Gastrocnemius medialis (tissue), 4 donors: ENCODE data around the gene STXBP5L. TPM values are rescaled to one million over a fixed set of nuclear protein-coding genes. Genes with fewer than 3 reads are reported as not detected.

ENCODE experiments used
- ATAC-seq, 2 donors: fragments of 150-250 bp; one replicate each; pipeline ENCODE4 v1.9.1; 2016
- DNase-seq, 2 donors: peaks; one replicate each; pipeline ENCODE4 v3.0.0-alpha.2; 2019
- H3K27ac ChIP-seq, 4 donors: fragments of 200-600 bp; sonication (generic); 1 replicate in 1 of 4; 2 replicates in 3 of 4; pipeline ENCODE4 v1.5.1; 2016 to 2018; ENCODE audit warnings: mild to moderate bottlenecking in 2 of 4, moderate library complexity in 1 of 4
- H3K27me3 ChIP-seq, 3 donors: fragments of 200-600 bp; sonication (generic) in 2 of 3; 1 replicate in 1 of 3; 2 replicates in 2 of 3; pipeline versions ENCODE4 v1.5.1 to v1.6.0; 2016 to 2019; ENCODE audit warnings: mild to moderate bottlenecking in 1 of 3, moderate library complexity in 1 of 3
- H3K36me3 ChIP-seq, 2 donors: fragments of 200-600 bp; sonication (generic) in 1 of 2; one replicate each; pipeline ENCODE4 v1.5.1; 2017 to 2018
- H3K4me1 ChIP-seq, 2 donors: fragments of 200-600 bp; sonication (generic) in 1 of 2; one replicate each; pipeline ENCODE4 v1.5.1; 2016 to 2017; ENCODE audit warnings: mild to moderate bottlenecking in 2 of 2
- H3K4me3 ChIP-seq, 4 donors: fragments of 200-600 bp; sonication (generic) in 3 of 4; 1 replicate in 1 of 4; 2 replicates in 3 of 4; pipeline ENCODE4 v1.5.1; 2016 to 2019; ENCODE audit warnings: mild to moderate bottlenecking in 2 of 4
- H3K9me3 ChIP-seq, 3 donors: fragments of 200-600 bp; sonication (generic) in 2 of 3; 1 replicate in 1 of 3; 2 replicates in 2 of 3; pipeline ENCODE4 v1.5.1; 2016 to 2019
- CTCF ChIP-seq, 5 experiments: fragments of 450-650 bp in 3 of 5; fragments of 200-600 bp in 2 of 5; sonication (generic) in 2 of 5; IDR thresholded peaks in 4 of 5; conservative IDR thresholded peaks in 1 of 5; 1 replicate in 4 of 5; 2 replicates in 1 of 5; pipeline ENCODE4 v1.5.1; 2016 to 2019; ENCODE audit warnings: antibody characterized with exemption in 5 of 5, mild to moderate bottlenecking in 3 of 5, moderate library complexity in 3 of 5
- POLR2A ChIP-seq, 2 donors: fragments of 450-650 bp; IDR thresholded peaks; one replicate each; pipeline ENCODE4 v1.6.1; 2017; ENCODE audit warnings: antibody characterized with exemption in 2 of 2, mild to moderate bottlenecking in 2 of 2, moderate library complexity in 2 of 2
- in situ Hi-C, 4 donors: fragments of 200-750 bp; cut with MboI; loops; one replicate each; pipeline versions ENCODE4 v1.15.0 to v1.8.0; 2017; ENCODE audit warnings: low sequenced_read_pairs in 4 of 4
- intact Hi-C: fragments of 100-400 bp; cut with DNase I; formaldehyde crosslinking; loops from one replicate; pipeline ENCODE4 v1.15.1; 2023; ENCODE audit warnings: low total_unique reads
- total RNA-seq, 4 donors: library from RNA; depleted of rRNA; stranded (reverse); fragments of >200 nt; gene quantifications; one replicate each; pipeline versions ENCODE4 v1.1.0 to v1.2.3, GENCODE V29; 2016

STXBP5L gene
- total RNA-seq, 4 donors from 2014 or later, result not detected

GRCh38 chr3:120926146-120926545, 18.1 kb downstream of the STXBP5L start:
- H3K27me3 ChIP-seq, result no peaks in the 10 kb centered on the region
- H3K4me3 ChIP-seq, result no peak overlapping the region
- no peaks in the 10 kb centered on the region for H3K9me3 ChIP-seq
- H3K36me3 ChIP-seq, result no peaks in the 10 kb centered on the region
- TF ChIP-seq POLR2A (IDR thresholded peaks at IDR 0.05), result no peak
- TF ChIP-seq CTCF (IDR thresholded peaks at IDR 0.05 in 4 of 5, conservative IDR thresholded peaks at IDR 0.05 in 1 of 5), result no peak
- no peak overlapping the region for H3K27ac ChIP-seq
- intact Hi-C loops, result no loop called here
- ATAC-seq, result no peak
- H3K4me1 ChIP-seq, result no peaks in the 10 kb centered on the region
- in situ Hi-C loops, result no loop called here
- DNase-seq, result no peak

GRCh38 chr3:120928991-120929390, 21.0 kb downstream of the STXBP5L start:
- no peak for ATAC-seq
- no peaks in the 10 kb centered on the region for H3K27me3 ChIP-seq
- no peaks in the 10 kb centered on the region for H3K9me3 ChIP-seq
- no peak for DNase-seq
- H3K4me1 ChIP-seq, result no peaks in the 10 kb centered on the region
- H3K27ac ChIP-seq, result no peak overlapping the region
- intact Hi-C loops, result no loop called here
- TF ChIP-seq POLR2A (IDR thresholded peaks at IDR 0.05) (no peak), CTCF (IDR thresholded peaks at IDR 0.05 in 4 of 5, conservative IDR thresholded peaks at IDR 0.05 in 1 of 5) (no peak)
- no peak overlapping the region for H3K4me3 ChIP-seq
- in situ Hi-C loops, result no loop called here
- no peaks in the 10 kb centered on the region for H3K36me3 ChIP-seq

- Histone ChIP-seq H3K9me3 (no peaks in the 10 kb centered on the region), H3K4me3 (no peak overlapping the region), H3K27me3 (no peaks in the 10 kb centered on the region), H3K4me1 (no peaks in the 10 kb centered on the region), H3K36me3 (no peaks in the 10 kb centered on the region), H3K27ac (no peak overlapping the region)
- intact Hi-C loops (no loop called here), in situ Hi-C loops (no loop called here)
- ATAC-seq (no peak), DNase-seq (no peak)
- TF ChIP-seq CTCF (IDR thresholded peaks at IDR 0.05 in 4 of 5, conservative IDR thresholded peaks at IDR 0.05 in 1 of 5) (no peak), POLR2A (IDR thresholded peaks at IDR 0.05) (no peak)
Measured at GRCh38 chr3:120931593-120931992, 23.6 kb downstream of the STXBP5L start.

GRCh38 chr3:120956143-120956542, 48.1 kb downstream of the STXBP5L start:
- intact Hi-C loops, result no loop called here
- H3K36me3 ChIP-seq, result no peaks in the 10 kb centered on the region
- no peaks in the 10 kb centered on the region for H3K4me1 ChIP-seq
- TF ChIP-seq CTCF (IDR thresholded peaks at IDR 0.05 in 4 of 5, conservative IDR thresholded peaks at IDR 0.05 in 1 of 5) (no peak), POLR2A (IDR thresholded peaks at IDR 0.05) (no peak)
- in situ Hi-C loops, result no loop called here
- no peak overlapping the region for H3K4me3 ChIP-seq
- ATAC-seq, result no peak
- H3K9me3 ChIP-seq, result no peaks in the 10 kb centered on the region
- H3K27ac ChIP-seq, result no peak overlapping the region
- no peak for DNase-seq
- H3K27me3 ChIP-seq, result no peaks in the 10 kb centered on the region

- in situ Hi-C loops, result no loop called here
Measured at GRCh38 chr3:120982608-120983320, 74.8 kb downstream of the STXBP5L start.

More at GRCh38 chr3:120982608-120983320, 74.8 kb downstream of the STXBP5L start:
- Histone ChIP-seq H3K9me3 (no peaks in the 10 kb centered on the region), H3K27ac (no peak overlapping the region), H3K4me3 (no peak overlapping the region), H3K4me1 (no peaks in the 10 kb centered on the region), H3K36me3 (no peaks in the 10 kb centered on the region), H3K27me3 (no peaks in the 10 kb centered on the region)
- TF ChIP-seq CTCF (IDR thresholded peaks at IDR 0.05 in 4 of 5, conservative IDR thresholded peaks at IDR 0.05 in 1 of 5) (no peak), POLR2A (IDR thresholded peaks at IDR 0.05) (no peak)
- DNase-seq (no peak), ATAC-seq (no peak)
- intact Hi-C loops, result no loop called here
